ENCODE data around the gene CDK14.

The CDK14 gene

GRCh38 chr7:90984692-90985091, 388.6 kb downstream of the CDK14 start:
- intact Hi-C loops (cut with DNase I; ENCODE audit: low total_unique reads) = no loop called here
- no peak overlapping the region for H3K4me3 ChIP-seq
- TF ChIP-seq CTCF (IDR thresholded peaks at IDR 0.05) = no peak
- DNase-seq = no peak
- H3K27me3 ChIP-seq = no peaks in the 10 kb centered on the region
- no peaks in the 10 kb centered on the region for H3K4me1 ChIP-seq
- no peak overlapping the region for H3K27ac ChIP-seq
- H3K9me3 ChIP-seq = peaks cover 0 to 7% (median 0%) of the 10 kb centered on the region in 3 donors
- no peaks in the 10 kb centered on the region for H3K36me3 ChIP-seq

GRCh38 chr7:90988516-90988915, 392.4 kb downstream of the CDK14 start:
- no peak for TF ChIP-seq CTCF (IDR thresholded peaks at IDR 0.05)
- no peak overlapping the region for H3K4me3 ChIP-seq
- intact Hi-C loops (cut with DNase I; ENCODE audit: low total_unique reads) = no loop called here

GRCh38 chr7:90988996-90989765, 393.1 kb downstream of the CDK14 start:
- H3K4me1 ChIP-seq = no peaks in the 10 kb centered on the region
- no peak overlapping the region for H3K27ac ChIP-seq
- DNase-seq = no peak
- H3K27me3 ChIP-seq = no peaks in the 10 kb centered on the region
- no peaks in the 10 kb centered on the region for H3K9me3 ChIP-seq
- no peak overlapping the region for H3K4me3 ChIP-seq
- intact Hi-C loops (cut with DNase I; ENCODE audit: low total_unique reads) = no loop called here
- TF ChIP-seq CTCF (IDR thresholded peaks at IDR 0.05) = no peak
- no peaks in the 10 kb centered on the region for H3K36me3 ChIP-seq

More at GRCh38 chr7:90988516-90988915, 392.4 kb downstream of the CDK14 start:
- Histone ChIP-seq H3K36me3 (no peaks in the 10 kb centered on the region), H3K4me1 (no peaks in the 10 kb centered on the region), H3K27me3 (no peaks in the 10 kb centered on the region), H3K27ac (no peak overlapping the region), H3K9me3 (no peaks in the 10 kb centered on the region)
- DNase-seq = no peak

GRCh38 chr7:90994121-90994520, 398.0 kb downstream of the CDK14 start:
- no peak for TF ChIP-seq CTCF (IDR thresholded peaks at IDR 0.05)
- Histone ChIP-seq H3K27me3 (no peaks in the 10 kb centered on the region), H3K9me3 (no peaks in the 10 kb centered on the region), H3K4me3 (no peak overlapping the region), H3K4me1 (no peaks in the 10 kb centered on the region), H3K27ac (no peak overlapping the region), H3K36me3 (no peaks in the 10 kb centered on the region)
- no peak for DNase-seq
- intact Hi-C loops (cut with DNase I; ENCODE audit: low total_unique reads) = no loop called here

GRCh38 chr7:90994601-90995000, 398.5 kb downstream of the CDK14 start:
- Histone ChIP-seq H3K4me3 (no peak overlapping the region), H3K36me3 (no peaks in the 10 kb centered on the region), H3K27ac (no peak overlapping the region), H3K4me1 (no peaks in the 10 kb centered on the region), H3K9me3 (no peaks in the 10 kb centered on the region), H3K27me3 (no peaks in the 10 kb centered on the region)
- no peak for DNase-seq
- no peak for TF ChIP-seq CTCF (IDR thresholded peaks at IDR 0.05)
- intact Hi-C loops (cut with DNase I; ENCODE audit: low total_unique reads) = no loop called here

Measured in tibial artery (tissue), 4 donors.